Measurements from ENCODE around the gene OPRM1.
A peak's percentile ranks its signal among the peaks of the same experiment; 100 is the strongest.
"Not testable (repeated sequence)": the region's sequence is repeated elsewhere in the genome, so short reads cannot be mapped to it uniquely, and the experiment has no call there.

OPRM1 gene

DNA sequence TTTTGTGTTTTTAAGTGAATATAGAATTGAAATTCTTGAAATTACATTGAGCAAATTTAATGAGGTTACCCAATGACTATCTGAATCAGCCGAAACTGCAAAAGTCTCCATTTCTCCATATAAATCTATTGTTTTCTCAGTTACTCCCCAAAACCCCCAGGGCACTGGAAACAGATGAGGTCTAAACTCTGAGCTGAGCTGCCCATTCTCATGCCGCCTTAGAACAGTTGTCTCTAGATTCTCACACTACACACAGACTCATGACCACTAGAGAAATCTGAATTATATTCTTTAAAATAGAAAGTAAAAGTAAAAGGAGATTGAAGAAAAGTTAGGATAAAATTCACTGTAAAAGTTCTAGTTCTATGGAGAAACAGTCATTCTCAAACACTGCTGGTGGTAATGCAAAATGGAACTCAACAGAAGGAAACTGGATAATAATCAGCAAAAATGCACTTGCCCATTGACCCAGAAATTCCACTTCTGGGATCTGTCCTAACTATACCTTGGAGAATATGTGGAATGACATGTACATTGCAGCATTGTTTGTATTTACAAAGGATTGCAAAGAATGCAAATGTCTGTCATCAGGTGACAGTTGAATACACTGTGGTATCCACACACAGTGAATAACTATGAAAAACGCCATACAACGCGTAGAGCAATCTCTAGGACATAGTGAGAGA lies 192.0 kb downstream of the OPRM1 start:
- Histone ChIP-seq H3K4me3 (no peak overlapping the region), H3K27ac (peak overlapping the region in 2 of 21 experiments; percentile 0 to 33)

DNA sequence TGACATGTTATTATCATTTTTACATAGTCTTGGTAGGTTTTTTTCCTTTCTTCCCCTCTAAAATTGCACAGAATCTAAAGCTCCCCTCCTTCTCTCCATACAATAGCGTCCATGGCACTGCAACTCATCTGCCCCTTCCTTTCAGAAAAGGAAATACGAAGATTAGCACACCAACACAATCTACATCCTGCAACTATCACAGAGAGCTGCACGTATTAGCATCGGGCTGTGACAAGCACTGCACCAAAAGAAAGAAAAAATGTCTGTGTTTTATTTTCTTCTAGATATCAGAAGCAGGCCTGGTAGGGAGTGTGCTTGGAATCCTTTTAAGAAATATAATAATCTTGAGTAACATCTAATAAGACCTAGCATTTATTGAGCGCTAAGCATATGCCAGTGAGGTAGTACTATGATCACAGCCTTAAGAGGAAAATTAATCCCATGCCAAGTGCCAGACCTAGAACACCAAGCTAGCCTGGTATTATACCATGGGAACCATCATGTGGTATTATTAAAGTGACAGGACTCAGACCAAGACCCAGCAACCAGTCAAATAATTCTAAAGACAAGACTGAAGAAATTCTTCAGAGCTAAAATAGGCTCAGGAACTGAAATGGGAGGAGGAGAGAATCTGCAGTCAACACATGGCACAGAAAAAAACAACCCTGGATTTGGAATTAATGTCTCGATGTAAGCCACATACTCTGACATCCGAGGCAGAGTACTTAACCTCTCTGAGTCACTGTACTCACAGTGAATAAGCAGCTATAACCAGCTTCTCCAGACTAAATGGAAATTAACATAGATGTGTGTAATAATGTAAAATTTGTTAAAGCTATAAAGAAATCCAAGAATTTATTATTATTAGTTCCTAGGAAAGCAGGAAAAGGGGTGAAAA lies 193.2 kb downstream of the OPRM1 start:
- H3K4me3 ChIP-seq = no peak overlapping the region
- peak overlapping the region in 3 of 21 experiments; percentile 0 to 33 (median 7) for H3K27ac ChIP-seq

DNA sequence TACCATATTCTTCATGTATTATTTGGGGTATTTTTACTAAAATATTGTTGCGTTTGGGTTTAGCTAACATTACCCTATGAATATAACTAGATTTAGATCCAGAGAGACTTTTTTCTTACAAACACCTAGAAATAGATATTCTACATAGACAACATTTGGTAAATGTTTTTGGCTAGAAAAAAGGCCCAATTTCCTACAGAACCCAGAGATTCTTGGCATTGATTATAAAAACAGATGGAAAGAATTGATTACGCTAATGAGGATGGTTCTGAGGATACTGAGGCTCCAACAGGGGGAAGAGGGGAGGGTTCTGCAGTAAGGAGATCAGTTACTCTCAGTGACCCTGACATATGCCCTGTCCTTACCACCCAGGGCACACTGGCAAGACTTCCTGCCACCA lies 194.3 kb downstream of the OPRM1 start:
- Histone ChIP-seq H3K27ac (no peak overlapping the region), H3K4me3 (no peak overlapping the region)

DNA sequence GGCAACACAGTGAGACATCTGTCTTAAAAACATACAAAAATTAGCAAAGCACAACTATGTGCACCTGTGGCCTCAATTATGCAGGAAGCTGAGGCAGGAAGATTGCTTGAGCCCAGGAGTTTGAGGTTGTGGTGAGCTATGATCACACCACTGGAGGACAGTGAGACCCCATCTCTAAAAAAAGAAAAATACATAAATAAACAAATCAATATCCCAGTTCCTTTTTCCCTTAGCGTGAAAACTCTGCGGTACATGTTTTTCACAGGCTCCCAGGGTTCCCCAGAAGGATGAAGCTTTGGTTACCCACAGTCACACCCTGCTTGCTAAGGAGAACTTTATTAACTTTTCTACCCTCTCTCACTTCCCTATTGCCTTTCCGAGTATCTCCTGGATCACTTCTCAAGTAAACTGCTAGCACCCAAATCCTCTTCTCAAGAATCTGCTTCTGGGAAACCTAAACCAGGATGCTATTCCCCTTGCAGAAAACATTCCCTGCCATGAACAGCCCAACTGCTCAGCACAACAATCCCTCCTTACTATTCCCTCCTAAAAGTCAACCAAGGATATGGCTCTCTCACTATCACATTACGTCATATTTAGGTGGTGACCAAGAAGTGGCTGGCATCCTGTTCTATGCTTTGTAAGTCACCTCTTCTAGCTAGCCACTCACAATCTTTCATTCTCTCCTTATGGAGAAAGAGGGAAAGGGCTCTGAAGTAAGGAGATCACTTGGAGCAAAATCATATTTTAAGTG lies 195.2 kb downstream of the OPRM1 start:
- H3K4me3 ChIP-seq = no peak overlapping the region
- H3K27ac ChIP-seq = no peak overlapping the region

DNA sequence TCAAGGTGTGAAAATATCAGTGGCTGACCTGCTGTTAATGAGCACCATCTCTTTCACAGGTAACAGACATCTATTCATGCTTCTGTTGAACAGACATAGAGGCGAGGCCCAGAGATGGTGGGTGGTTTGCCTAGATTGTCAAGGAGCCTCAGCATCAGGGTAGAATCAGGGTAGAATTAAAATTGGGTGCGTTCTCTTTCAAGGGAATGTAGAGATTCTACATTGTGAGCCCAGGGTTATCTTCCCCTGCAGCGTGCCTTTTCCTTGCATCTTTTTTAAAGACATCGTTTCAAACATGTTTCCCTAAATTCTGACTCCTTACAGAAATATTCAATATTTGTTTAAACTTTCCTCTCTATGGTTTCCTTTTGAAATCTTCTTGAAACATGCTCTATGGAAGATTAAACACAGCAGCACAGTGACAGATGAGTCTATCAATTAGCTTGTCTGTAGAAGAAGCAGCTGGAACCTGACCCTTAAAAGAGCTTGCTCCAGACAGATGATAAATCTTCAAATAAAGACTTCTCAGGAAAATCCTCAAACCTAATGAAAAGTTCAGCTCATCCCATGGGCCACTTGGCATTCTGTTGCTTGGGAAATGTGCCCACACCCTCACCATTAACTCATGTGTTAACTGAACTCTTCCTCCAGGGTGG lies 197.7 kb downstream of the OPRM1 start:
- H3K4me3 ChIP-seq = no peak overlapping the region
- H3K27ac ChIP-seq = no peak overlapping the region

DNA sequence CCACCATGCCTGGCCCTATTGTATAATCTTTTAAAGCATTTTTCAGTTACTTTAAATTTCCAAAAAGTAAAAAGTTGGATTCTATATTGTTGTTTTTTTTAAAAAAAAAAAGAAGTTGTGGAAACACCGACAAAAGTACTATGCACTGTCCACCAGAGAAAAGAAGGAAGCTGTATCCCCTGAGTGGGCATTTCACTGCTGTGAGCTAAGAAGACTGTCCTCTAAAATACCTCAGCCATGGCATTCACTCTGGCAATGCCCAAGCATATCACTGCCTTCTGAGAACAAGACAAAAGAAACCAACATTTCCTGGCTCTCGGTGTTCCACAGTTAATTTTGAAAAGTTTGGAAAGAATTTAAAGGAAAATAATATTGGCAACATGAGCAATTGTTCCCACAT lies 199.8 kb downstream of the OPRM1 start:
- H3K4me3 ChIP-seq = no peak overlapping the region
- H3K27ac ChIP-seq = no peak overlapping the region

DNA sequence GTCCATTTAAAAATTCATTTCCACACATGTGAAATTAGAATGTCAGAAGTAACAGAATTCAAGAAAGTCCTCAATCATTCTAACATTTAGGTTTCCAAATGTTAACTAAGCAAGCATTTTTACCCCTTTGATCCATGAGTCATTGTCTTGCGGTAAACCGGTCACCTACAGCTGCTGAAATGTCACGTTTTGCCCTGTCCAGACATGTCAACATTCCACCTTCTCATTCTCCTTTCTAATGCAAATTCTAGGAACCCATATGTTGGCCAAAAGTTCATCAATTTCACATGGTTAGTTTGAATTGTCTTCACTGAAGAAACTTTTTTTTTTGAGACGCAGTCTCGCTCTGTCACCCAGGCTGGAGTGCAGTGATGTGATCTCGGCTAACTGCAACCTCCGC lies 200.4 kb downstream of the OPRM1 start:
- H3K27ac ChIP-seq = no peak overlapping the region
- no peak overlapping the region for H3K4me3 ChIP-seq

DNA sequence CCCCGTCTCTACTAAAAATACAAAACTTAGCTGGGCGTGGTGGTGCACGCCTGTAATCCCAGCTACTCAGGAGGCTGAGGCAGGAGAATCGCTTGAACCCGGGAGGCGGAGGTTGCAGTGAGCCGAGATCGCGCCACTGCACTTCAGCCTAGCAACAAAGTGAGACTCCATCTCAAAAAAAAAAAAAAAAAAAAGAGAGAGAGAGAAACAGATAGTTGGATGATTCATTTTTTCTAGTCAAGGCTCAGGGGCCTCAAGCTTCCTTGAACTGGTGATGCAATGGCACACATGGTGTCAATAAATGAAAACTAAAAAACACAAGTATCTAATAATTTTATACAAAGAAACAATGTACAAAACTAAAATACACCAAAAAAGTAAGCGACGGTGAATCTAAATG lies 202.0 kb downstream of the OPRM1 start:
- H3K4me3 ChIP-seq = not testable (repeated sequence)

DNA sequence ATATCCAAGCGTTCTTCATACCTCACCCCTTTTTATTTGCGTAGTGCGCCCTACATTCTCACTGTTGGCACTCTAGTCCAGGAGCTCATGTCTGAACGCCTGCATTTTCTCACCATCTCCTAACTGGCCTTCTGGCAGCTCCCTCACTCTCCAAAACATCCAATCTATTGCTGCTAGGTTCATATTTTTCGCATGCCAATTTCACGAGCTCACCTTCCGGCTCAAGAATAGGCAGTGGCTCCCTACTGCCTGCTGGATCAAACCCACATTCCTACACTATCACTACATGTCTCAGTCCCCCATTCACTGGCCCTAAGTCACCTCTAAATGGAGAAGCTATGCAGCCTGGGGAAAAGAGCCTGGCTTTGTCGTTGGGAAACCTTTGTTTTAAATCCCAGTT lies 202.5 kb downstream of the OPRM1 start:
- H3K27ac ChIP-seq = no peak overlapping the region
- no peak overlapping the region for H3K4me3 ChIP-seq

More for the DNA sequence above, 202.0 kb downstream of the OPRM1 start:
- H3K27ac ChIP-seq = peak overlapping the region in 1 of 21 experiments; percentile 34

DNA sequence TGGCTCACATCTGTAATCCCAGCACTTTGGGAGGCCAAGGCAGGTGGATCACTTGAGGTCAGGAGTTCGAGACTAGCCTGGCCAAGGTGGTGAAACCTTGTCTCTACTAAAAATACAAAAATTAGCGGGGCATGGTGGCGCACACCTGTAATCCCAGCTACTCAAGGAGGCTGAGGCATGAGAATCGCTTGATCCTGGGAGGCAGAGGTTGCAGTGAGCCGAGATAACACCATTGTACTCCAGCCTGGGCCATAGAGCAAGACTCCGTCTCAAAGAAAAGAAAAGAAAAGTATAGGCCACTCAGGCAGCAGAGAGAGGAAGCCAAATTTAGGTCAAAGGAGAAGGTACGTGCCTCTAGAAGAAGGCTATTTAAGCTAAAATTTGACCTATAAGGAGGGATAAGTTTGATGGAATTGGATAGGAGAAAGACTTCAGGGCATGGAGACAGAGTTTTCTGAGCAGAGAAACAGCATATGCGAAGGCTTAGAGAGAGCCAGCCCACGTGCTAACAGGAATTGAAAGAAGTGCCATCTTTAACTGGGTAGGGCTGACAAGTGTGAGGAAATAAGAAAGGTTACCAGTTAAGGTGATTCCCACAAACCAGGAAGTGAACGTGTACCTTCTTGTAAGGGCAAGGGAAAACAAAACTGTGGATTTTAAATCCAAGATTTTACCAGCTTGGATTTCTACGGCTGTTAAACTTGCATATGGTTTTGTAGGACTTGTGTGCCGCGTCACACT lies 203.7 kb downstream of the OPRM1 start:
- no peak overlapping the region for H3K27ac ChIP-seq

DNA sequence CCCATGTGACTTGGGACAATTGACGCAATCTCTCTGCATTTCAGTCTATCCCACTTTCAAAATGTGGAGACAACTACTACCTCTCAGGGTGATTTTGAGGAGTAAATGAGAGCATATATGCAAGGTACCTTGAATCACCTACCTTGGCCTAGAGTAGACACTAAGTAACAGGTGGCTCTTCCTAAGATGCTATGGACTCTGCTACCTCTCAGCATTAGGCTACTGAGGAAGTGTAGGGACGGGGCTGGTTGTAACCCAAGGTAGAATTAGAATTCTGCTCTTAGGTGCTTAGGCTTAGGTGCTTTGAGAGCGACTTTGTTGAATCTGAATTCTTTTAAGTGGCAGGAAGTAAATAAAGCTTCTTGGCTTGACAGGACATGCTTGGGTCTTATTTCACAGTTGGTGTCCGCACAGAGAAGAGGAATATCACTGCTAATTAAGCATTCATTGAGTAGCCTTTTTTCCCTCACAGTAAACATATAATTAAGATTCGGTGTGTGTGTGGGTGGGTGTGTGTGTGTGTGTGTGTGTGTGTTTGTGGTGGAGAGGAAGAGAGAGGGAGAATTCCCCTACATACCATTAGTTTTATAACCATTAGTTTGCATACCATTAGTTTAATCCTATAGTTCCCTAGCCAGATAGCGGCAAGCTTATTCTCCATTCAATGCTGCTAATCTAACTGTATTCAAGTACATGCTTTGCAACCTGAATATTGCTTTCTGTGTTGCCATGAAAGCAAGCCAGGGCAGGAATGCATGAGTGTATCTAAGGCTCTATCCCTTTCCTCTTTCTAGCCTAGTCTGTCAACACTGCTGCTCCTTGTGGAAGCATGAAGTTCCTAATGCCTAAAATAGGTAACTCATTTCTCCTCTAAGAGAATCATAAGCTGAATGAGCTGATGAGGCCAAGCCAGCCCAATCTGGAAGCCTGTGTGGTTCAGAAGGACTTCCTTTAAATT lies 205.0 kb downstream of the OPRM1 start:
- H3K4me3 ChIP-seq = peak overlapping the region in 1 of 7 experiments; percentile 35
- peak overlapping the region in 6 of 21 experiments; percentile 48 to 82 (median 74) for H3K27ac ChIP-seq

More for the DNA sequence above, 203.7 kb downstream of the OPRM1 start:
- no peak overlapping the region for H3K4me3 ChIP-seq

DNA sequence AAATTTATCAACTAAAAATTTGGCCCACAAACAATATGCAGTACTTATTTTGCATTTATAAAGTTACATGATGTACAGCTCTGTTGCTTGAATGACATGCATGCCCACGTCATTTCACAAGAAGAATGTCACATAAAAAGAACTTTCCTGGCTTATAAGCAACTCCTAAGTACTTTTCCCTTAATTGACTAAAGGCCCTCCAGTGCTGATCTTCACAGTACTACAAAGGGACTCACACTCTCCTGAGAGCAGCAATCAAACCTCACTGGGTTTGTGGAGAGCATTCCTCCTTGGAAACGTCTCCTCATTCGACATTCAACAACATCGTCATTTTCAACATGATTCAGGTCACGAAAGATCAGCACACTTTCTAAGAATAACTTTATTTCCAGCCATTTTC lies 206.5 kb downstream of the OPRM1 start:
- Histone ChIP-seq H3K4me3 (peak overlapping the region in 5 of 7 experiments; percentile 14 to 35 (median 27)), H3K27ac (peak overlapping the region in 11 of 21 experiments; percentile 1 to 82 (median 63))

DNA sequence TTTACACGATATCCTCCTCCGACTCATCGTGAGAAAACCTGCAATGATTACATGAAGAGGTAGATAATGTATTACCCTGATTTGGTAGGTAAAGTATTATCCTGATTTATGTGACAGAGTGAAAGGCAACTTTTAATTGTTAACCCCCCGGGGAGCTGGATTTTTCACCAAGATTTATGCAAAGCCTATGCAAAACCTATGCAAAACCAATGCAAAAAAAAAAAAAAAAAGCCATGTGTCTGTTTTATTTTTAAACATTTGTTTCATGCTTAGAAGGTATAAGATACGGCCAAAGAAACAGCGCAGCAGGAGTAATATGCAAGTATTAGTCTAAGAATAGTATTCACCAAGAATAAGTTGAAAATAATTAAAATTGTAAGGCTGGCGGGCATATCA lies 207.7 kb downstream of the OPRM1 start:
- peak overlapping the region in 12 of 21 experiments; percentile 4 to 82 (median 61) for H3K27ac ChIP-seq

DNA sequence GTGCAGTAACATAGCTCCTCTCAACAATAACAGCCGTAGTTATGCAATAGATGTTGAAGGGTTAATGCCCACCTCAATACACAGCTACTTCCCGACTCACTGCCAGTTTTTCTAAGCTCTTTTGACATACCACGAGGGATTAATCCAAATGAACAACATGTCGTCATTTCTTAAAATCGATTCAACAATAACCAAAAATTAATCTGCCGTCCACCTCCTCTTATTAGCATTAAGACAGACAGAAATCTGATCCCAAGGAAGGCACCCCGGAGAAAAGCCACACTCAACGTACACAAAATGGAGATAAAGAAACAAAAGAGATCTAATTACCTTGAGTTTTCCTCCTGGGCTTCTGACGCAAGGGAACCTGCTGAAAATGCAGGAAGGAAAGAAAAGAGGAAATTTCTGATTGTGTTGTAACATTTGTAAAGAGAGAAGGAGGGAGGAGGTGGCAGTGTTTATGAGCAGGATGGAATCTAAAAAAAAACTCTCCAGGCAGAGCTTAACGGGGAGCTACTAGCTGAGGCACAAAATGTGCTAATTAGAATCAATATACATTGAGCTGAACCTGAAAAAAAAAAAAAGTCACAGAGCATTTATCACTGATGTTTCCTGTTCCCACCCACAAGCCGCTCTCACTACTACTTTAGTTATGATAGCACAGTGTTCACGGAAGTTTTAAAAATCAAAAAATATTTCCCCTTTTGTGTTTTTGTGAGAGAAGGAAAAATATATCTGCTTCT lies 208.2 kb downstream of the OPRM1 start:
- H3K27ac ChIP-seq = peak overlapping the region in 16 of 21 experiments; percentile 3 to 82 (median 54)
- peak overlapping the region; percentile 10 to 35 (median 25) for H3K4me3 ChIP-seq

More for the DNA sequence above, 207.7 kb downstream of the OPRM1 start:
- H3K4me3 ChIP-seq = peak overlapping the region; percentile 10 to 35 (median 25)

DNA sequence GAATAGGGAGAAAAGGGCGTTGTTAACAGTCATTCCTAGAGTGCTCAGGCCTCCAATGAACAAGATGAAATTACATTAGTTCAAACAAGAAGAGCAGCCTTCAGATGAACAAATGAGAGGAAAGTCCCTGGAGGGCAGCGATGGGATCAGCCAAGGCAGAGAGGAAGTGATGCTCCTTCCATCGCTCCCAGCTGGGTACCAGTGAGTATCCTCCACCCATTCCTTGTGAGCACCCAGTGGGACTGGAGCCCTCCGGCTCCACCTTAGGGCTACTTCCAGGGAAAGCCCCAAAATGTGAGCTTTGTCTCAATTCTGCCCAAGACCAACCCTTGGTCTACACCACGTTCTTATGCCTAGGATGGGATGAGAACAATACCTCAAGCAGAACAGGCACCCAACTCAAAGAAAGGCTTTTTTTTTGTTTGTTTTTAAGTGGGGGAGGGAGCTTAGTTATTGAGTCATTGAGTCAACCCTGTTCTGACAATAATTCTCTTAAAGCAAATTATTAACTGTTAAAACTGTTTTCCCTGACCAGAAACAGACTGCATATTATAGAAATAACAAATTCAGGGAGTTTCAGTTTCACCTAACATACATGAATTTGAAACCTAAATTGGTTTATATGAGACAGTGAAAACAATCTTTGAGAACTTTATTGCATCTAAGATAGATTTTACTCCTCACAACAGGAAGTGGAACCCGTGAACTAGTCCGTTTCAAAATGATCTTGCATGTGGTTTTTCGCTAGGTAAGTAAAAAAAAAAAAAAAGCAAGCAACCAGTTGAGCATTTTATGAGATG lies 210.7 kb downstream of the OPRM1 start:
- peak overlapping the region in 1 of 7 experiments; percentile 6 for H3K4me3 ChIP-seq
- peak overlapping the region in 13 of 21 experiments; percentile 26 to 86 (median 63) for H3K27ac ChIP-seq

DNA sequence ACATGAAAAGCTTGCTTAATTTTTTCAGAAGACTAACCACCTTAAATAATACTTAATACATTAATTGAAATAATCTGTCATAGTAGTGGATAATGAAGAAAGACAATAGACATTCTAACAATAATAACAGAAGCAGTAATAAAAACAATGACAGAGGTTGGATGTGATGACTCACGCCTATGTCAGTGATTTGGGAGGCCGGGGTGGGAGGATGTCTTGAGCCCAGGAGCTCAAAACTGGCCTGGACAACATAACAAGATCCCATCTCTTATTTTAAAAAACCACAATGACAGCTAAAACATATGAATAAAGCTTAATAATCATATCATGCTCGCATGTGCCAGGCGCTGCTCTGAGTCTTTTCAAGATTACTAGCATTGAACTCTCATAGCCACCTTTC lies 212.1 kb downstream of the OPRM1 start:
- Histone ChIP-seq H3K4me3 (no peak overlapping the region), H3K27ac (peak overlapping the region in 1 of 21 experiments; percentile 82)
